NCI-H1092 treated with DMSO at 0.1 percent for 48 hours (cell line): ENCODE results near the gene ACAD11.

ENCODE experiments used
- DNase-seq: peaks from one replicate; lab custom pipeline; 2025; lab: John Stamatoyannopoulos, UW

The ACAD11 gene

GRCh38 chr3:132509506-132509905 lies 150.1 kb downstream of the ACAD11 start:
- no peak for DNase-seq

GRCh38 chr3:132509096-132509495 lies 150.5 kb downstream of the ACAD11 start:
- DNase-seq = no peak
